Measurements from ENCODE around the gene TMEM134.
"Not testable (repeated sequence)": the region's sequence is repeated elsewhere in the genome, so short reads cannot be mapped to it uniquely, and the experiment has no call there.

The TMEM134 gene

DNA sequence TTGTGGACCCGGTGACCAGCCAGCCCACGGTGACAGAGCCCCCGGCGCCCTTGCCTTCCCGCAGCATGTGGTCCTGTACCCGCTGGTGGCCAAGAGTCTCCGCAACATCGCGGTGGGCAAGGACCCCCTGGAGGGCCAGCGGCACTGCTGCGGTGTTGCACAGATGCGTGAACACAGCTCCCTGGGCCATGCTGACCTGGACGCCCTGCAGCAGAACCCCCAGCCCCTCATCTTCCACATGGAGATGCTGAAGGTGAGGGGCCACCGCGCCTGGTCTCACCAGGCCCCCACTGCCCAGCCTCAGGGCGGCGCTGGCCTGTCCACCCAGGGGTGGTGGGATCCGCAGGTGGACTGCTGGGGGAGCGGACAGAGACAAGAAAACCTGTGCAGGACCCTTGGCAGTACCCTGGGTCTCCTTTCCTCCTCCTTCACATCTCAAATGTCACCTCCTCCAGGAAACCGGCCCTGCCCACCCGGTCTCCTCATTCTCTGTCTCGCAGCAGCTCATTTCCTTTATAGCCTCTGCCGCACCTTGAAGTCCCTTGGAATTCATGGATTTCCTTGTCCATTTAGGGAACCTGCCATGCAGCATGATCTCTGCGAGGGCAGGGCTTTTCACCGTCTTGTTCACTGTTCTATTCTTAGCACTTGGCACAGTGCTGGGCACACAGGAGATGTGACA is 20.3 kb upstream of the TMEM134 start:
- TF ChIP-seq, protein P1, sequence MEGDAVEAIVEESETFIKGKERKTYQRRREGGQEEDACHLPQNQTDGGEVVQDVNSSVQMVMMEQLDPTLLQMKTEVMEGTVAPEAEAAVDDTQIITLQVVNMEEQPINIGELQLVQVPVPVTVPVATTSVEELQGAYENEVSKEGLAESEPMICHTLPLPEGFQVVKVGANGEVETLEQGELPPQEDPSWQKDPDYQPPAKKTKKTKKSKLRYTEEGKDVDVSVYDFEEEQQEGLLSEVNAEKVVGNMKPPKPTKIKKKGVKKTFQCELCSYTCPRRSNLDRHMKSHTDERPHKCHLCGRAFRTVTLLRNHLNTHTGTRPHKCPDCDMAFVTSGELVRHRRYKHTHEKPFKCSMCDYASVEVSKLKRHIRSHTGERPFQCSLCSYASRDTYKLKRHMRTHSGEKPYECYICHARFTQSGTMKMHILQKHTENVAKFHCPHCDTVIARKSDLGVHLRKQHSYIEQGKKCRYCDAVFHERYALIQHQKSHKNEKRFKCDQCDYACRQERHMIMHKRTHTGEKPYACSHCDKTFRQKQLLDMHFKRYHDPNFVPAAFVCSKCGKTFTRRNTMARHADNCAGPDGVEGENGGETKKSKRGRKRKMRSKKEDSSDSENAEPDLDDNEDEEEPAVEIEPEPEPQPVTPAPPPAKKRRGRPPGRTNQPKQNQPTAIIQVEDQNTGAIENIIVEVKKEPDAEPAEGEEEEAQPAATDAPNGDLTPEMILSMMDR (IDR thresholded peaks at IDR 0.05; ENCODE audit: control insufficient read depth, extremely low read depth, insufficient read depth): no peak
- H3K4me3 ChIP-seq (ENCODE audit: low read depth, low read length): no peak overlapping the region
- no peak for DNase-seq (ENCODE audit: low read depth)

DNA sequence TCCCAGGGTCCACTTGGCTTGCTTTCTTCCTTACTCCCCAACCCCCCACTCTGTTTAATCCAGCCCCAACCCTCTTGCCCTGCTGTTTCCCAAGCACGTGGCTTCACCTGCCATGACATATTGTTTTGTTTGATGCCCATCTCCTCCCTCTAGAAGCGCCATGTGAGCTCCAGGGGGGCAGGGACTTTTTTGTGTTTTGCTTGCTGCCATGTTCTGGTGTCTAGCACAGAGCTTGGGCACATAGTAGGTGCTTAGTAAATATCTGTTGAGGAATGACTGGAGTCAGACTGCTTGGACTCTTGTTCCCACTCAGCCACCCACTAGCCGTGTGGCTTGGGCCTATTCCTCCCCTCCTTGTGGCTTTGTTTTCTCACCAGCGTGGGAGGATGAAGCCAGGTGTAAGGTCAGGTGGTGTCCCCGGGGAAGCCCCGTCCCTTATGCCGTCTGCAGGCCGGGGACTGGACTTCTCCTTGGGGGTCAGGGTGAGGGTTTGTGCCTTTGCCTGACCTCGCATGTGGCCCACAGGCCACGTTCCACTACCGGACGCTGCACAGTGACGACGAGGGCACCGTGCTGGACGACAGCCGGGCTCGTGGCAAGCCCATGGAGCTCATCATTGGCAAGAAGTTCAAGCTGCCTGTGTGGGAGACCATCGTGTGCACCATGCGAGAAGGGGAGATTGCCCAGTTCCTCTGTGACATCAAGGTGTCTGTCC is 17.6 kb upstream of the TMEM134 start:
- TF ChIP-seq, protein P1 (IDR thresholded peaks at IDR 0.05; ENCODE audit: control insufficient read depth, extremely low read depth, insufficient read depth): no peak
- H3K4me3 ChIP-seq (ENCODE audit: low read depth, low read length): no peak overlapping the region
- no peak for DNase-seq (ENCODE audit: low read depth)

DNA sequence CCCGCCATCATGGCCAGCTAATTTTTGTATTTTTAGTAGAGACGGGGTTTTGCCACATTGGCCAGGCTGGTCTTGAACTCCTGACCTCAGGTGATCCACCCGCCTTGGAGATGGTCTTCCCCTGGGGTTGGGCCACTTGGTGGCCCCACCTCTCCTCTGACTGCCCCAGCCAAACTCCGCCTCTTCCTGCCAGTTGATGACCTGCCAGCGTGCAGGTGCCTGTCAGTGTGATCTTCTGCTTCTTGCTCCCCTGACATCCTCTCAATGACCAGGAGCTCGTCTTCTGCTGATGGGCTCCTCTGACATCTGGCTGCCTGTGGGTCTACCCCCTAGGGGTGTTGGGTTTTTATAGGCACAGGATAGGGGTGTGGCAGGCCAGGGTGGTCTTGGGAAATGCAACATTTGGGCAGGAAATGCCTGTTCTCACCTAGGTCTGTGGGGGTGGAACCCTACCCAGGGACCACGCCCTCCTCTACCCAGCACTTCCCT is 16.9 kb upstream of the TMEM134 start:
- H3K4me3 ChIP-seq (ENCODE audit: low read depth, low read length): not testable (repeated sequence)

DNA sequence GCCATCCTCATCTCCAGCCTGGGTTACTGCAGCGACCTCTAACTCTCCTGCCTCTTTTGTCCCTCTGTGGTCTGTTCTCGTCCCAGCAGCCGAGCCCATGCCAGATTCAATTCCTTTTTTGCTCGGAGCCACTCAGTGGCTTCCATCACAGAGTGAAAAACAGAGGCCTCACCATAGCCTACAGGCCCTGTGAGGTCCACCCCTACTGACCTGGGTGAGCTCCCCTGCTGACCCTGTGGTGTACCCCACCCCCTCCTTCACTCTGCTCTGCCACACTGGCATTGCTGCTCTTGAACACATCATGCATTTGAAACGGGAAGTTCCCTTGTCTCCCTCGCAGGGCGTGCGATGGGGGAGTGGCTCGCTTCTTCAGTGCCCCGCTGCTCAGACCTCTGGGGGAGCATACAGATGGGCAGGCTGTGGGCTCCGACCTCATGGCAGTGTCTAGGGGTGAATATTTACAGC is 15.8 kb upstream of the TMEM134 start:
- H3K4me3 ChIP-seq (ENCODE audit: low read depth, low read length): no peak overlapping the region
- TF ChIP-seq, protein P1 (IDR thresholded peaks at IDR 0.05; ENCODE audit: control insufficient read depth, extremely low read depth, insufficient read depth): no peak
- DNase-seq (ENCODE audit: low read depth): no peak

More for the DNA sequence above, 16.9 kb upstream of the TMEM134 start:
- DNase-seq (ENCODE audit: low read depth): not testable (repeated sequence)

DNA sequence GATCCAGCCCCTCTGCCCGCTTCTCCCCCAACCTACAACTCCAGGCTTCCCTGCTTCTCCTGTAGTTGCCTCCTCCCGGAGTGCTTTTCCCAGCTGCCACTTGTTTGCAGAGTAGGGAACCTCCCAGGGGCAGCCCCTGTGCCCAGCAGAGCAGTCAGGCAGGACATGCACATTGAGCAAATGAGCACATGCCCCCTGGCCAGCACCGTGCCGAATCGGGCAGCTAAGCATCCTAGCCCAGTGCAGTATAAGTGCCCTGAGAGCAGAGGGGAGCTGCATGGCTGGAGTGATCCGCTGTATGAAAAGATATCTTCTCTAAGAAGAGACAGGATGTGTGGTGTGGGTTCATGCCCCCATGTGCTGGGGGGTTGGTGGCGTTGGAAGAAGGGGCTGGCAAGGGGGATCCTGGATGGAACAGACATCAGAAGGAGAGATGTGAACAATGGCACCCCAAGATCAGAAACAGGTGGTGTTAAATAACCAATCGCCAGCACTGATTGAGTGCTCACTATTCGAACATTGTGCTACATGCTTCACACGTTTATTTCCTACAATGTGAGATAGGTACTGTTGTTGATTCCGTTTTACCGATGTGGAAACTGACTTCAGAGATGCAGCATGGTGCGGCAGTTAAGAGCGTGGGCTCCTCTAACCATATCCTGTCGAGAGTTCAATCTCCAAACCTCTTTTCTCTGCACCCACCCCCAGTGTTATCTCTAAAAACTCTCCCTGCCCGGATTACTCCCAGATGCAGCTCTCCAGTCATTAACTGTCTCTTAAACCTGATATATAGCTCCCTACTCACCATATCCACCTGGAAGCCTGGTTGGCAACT is 15.0 kb upstream of the TMEM134 start:
- DNase-seq (ENCODE audit: low read depth): no peak
- TF ChIP-seq, protein P1 (IDR thresholded peaks at IDR 0.05; ENCODE audit: control insufficient read depth, extremely low read depth, insufficient read depth): no peak
- H3K4me3 ChIP-seq (ENCODE audit: low read depth, low read length): peak overlapping the region; percentile 65

DNA sequence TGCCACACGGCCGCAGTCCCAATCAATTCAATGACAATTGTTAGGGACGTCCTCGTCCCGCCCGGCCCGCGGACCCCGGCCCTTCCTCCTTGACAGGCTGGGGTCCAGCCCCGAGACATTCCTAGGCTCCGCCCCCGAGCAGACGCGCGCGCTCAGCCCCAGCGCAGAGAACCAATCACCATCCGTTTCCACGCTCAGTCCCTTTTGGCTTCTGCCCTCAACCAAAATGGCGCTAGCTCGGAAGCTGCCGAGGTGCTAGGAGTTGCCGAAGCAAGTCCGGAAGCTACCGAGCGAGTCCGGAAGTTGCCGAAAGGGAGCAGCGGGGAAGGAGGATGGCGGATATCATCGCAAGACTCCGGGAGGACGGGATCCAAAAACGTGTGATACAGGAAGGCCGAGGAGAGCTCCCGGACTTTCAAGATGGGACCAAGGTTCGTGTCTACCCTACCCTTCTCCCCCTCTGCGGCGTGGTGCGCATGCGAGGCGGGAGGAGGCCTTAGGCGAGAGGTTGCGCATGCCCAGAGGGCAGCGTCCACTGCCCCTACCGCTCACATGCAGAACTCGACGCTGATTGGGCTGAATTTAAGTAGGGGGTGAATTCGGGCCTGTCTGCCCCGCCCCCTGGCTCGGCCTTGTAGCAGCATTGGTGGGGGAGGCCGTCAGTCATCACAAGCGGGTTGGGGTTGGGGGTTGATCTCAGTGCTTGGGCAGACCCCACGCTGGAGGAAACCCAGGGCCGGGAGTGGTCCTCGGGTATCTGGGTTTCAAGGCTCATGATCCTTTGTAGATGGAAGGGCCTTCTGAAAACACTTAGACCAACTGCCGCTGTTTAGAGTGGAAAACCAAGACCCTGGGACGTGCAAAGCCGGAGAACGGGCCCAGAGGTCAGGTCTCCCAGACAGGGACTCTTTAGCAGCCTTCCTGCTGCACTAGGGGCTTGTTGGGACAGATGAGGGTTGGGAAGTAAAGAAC is 14.1 kb upstream of the TMEM134 start, which contains the start of gene AIP:
AIP (plus strand) TSS at position 200 of the 972 bp plus-strand sequence; CDS start at position 333, 133 bp downstream.
- peak; percentile 93 for DNase-seq (ENCODE audit: low read depth)
- TF ChIP-seq, protein P1 (IDR thresholded peaks at IDR 0.05; ENCODE audit: control insufficient read depth, extremely low read depth, insufficient read depth): peak; percentile 16; the same call in 1 of the 2 replicates
- H3K4me3 ChIP-seq (ENCODE audit: low read depth, low read length): peak within 1 kb of the TSS; percentile 65

All from LNCaP clone FGC (cell line).